ENCODE data around the gene CCNQ.

CCNQ gene

DNA sequence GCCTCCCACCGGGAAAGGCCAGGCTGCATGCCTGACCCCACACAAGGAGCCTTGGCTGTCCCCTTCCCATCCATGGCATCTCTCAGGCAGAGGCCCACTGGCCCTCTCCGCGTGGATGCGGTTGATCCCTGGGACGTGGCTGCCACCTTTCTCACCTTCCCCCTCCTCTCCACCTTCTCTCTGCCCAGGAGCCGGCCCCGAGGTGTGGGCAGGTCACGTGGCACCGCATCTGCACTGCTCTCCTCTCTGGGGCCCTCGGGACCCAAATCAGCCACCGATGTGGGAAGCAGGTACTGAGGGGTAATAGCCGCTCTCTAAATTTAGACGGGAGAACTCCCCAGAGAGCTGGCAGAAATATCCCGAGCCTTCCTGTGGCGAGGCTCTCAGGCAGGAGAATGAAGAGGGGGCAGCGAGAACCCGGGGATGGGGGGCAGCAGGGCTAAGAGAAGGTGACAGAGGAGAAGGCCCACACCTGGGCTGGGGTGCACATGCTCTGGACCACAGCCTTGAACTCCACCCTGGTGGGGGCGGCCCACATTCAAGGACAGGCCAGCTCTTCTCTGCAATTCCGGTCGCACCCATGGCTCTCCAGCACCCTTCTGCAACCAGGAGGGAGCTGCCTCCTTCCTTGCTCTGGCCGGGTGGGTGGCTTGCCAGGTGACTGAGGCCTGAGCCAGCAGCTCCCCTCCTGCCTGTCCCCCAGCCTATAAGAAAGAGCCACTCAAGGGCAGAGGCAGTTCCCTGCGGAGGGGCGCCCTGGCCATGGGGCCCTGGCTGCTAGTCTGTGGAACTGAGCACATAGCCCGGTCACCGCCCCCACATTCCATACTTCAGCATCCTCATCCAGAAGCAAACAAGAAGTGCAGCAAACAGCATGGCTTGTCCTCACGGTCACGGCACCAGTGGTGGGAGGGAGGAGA lies 38.4 kb upstream of the CCNQ start:
- in situ Hi-C loops (cut with MboI; ENCODE audit: low sequenced_read_pairs): no loop called here

DNA sequence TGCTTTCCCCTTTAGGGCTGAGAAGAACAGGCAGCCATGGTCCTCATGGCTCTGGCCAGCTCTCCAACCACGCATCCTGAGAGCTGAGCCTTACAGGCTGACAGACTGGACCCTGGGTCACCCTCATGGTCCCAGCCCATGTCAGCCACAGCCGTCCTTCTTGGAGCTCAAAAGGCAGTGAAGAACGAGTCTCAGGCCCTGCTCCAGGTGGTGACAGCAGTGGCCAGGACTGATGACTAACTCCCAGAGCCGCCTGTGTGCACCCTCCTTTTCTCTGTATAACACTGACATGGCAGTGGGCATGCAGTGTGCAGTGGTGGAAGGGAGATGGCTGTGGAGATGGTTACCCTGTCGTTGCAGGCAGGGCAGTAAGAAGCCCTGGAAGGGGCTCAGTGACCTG lies 37.8 kb upstream of the CCNQ start:
- in situ Hi-C loops (cut with MboI; ENCODE audit: low sequenced_read_pairs): no loop called here

DNA sequence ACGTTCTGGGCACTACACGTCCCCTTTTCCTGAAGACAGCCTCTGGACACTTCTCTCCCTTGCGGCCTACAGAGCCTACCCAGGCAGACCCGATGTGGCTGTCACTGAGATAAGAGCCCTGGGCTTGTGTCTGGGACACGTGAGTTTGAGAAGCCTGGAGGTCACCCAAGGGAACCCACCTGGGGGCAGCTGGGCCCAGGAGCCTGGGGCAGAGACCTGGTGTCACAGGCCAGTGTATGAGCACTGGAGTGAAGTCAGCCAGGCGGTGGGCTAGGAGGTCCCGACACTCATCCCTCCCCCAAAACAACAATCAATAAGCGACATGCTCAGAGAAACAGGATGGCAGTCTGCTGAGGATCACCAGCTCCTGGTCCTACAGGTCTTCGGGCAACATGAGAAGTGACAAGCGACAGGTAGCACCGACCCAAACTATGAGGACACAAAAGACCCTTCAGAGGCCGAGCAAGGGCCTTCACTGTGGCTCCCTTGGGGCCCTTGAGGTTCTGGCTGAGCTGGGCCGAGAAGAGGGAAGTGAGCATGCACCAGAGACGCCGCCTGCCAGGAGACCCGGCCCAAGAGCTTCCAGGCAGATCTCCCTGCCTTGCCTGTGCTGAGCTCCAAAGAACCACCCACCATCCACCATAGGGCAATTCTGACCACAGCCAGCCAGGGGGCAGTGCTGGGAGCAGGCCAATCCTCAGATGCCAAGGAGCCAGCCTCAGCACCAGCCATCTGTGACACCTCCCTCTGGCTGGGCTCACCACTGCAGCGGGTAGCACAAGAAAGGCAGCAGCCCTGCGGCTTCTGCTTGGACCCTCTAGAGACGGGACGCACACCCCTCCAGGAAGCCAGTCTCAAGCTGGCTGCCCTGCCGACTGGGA lies 37.1 kb upstream of the CCNQ start:
- in situ Hi-C loops (cut with MboI; ENCODE audit: low sequenced_read_pairs): no loop called here

DNA sequence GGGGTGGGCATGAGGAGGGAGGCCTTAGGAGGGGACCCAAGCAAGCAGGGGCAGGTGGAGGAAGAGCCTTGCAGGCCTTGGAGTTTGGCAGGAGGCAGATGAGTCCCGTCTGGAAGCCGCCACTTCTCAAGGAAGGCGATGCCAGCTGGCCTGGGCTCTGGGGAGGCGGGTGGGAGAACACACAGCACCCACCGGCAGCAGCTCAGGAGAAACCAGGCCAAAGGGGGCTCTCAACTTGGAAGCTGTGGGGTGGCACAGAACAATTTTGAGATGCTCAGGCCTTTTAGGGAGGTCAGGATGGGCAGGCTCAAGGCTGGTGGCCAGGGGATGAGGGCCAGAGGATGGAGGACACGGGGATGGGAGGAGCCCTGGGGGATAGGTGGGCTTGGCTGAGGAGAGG lies 36.4 kb upstream of the CCNQ start:
- in situ Hi-C loops (cut with MboI; ENCODE audit: low sequenced_read_pairs): no loop called here

DNA sequence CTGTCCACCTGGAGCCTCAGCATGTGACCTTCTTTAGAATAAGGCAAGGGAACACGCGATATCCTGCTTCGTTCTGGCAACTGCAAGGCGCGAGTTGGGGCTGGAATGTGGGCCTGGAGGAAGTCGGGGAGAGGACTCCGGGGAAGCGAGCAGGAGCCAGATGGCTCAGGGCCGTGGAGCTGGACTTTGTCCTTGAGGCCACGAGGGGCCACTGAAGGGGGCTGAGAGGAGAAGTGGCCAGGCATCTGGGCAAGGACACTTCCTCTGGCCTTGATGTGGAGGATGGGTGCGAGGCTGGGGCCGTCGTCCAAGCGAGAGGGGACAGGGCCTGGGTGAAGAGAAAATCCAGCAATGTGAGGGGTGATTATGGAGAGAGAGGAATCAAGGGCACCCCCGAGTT lies 35.9 kb upstream of the CCNQ start:
- in situ Hi-C loops (cut with MboI; ENCODE audit: low sequenced_read_pairs): no loop called here

DNA sequence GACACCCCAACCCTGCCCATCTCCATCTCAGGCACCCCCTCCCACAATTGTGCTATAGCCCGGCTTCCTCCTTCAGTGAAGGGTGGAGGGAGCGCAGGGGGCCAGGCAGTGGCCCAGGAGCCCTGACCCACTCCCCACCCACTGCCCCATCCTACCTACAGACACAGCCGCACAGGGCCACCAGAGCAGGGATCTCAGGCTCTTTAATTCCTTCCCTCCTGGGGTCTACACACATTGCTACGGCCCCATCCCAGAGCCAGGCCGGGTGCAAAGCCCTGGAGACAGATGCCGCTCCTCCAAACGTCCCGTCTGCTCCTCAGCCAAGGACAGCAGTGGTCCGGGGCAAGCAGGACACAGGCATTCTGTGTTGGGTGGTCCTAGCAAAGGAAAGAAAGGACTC lies 35.3 kb upstream of the CCNQ start:
- in situ Hi-C loops (cut with MboI; ENCODE audit: low sequenced_read_pairs): no loop called here

DNA sequence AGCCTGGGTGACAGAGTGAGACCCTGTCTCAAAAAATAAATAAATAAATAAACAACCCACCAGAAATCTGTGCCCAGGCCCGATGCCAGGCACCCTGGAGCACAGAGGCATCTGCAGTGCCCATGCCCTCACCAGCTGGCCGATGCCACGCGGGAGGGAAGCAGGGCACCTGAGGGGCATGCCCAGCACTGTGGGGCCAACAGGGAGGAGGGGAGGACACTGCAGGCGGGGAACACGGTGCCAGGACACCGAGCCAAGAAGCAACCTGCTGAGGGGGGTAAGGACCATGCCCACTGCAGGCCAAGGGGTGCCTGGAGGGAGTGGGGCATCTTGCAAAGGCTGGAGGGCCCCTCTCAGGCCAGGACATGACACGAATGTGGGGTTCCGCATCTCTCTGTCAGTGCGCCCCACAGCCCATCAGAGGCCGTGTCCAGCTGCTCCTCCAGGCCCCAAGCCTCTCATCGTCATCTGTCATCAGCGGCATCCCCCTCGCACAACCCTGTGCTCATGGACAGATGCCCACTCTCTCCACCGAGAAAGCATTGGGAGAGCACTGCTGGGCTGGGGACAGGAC lies 34.8 kb upstream of the CCNQ start:
- in situ Hi-C loops (cut with MboI; ENCODE audit: low sequenced_read_pairs): no loop called here

DNA sequence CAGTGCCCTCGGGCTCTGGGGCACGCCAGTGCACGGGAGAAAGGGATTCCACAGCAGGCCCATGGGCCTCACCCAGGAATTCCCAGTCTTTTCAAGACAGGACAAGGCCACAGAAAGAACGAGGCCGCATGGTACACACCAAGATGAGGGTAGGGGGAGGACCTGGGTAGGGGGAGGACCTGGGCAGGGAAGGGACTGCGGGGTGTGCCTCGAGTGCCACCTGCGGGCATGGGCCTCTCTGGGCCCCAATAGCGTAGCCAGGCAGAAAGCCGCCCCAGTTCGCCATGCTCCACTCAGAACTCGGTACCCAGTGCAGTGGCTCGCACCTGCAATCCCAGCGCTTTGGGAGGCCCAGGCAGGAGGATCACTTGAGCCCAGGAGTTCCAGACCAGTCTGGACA lies 34.1 kb upstream of the CCNQ start:
- in situ Hi-C loops (cut with MboI; ENCODE audit: low sequenced_read_pairs): no loop called here

DNA sequence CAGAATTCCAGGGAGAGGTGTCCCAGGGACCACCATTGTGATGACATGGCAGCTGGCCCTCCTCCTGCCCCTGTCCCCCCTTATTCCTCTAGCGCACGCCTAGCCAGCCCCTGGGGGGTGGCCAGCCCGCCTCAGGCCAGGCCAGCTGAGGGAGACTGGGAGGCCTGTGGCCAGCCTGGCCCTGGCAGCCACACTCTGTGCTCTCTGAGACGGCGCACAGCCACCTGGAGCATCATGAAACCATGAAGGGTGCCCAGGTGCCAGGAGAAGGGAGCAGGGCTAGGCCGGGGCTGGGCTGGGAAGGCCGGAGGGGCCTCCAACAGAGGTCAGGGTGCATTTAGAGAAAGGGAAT lies 33.6 kb upstream of the CCNQ start:
- in situ Hi-C loops (cut with MboI; ENCODE audit: low sequenced_read_pairs): no loop called here

DNA sequence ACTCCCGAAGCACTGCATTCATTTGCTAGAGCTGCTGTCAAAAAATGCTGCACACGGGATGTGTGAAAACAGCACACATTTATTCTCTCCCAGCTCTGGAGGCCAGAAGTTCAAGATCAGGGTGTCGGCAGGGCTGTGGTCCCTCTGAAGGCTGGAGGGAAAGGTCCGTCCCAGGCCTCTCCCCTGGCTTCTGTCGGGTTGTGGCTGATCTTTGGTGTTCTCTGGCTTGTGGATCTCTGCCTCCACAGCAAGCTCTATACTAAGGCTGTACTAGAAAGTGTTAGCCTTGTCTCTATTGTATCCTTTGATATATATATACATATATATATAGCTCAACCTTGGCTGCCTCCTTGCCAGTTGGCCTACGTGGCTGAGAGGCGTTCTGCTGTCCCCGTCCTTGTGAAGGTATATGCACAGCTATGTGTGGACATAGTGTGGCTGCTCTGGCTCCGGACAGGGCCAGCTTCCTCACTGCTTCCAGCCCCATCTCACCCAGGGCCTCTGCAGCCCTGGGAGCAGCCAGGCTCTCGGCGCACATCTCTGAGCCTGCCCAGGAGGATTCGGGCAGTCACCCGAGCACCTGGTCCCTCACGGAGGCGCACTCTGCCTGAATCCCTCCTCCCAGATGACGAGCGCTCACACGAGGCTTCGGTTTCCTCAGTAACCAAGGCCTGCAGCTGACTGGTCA lies 33.1 kb upstream of the CCNQ start:
- in situ Hi-C loops (cut with MboI; ENCODE audit: low sequenced_read_pairs): no loop called here

DNA sequence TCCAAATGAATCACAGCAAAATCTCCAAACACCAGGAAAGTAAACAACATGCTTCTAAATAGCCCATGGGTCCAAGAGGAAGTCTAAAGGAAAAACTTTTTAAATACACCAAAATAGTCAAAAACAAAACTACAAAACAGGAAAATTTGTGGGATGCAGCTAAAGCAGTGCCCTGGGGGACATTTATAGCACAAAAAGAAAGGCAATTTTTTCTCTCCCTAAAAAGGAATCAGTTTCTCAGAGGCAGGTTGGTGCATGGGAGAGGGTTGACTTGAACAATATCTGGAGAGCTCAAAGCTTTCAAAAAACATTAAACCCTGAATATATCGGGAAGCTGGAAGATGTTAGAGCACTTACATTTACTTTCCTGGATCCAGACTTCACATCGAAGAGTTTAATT lies 32.4 kb upstream of the CCNQ start:
- in situ Hi-C loops (cut with MboI; ENCODE audit: low sequenced_read_pairs): no loop called here

DNA sequence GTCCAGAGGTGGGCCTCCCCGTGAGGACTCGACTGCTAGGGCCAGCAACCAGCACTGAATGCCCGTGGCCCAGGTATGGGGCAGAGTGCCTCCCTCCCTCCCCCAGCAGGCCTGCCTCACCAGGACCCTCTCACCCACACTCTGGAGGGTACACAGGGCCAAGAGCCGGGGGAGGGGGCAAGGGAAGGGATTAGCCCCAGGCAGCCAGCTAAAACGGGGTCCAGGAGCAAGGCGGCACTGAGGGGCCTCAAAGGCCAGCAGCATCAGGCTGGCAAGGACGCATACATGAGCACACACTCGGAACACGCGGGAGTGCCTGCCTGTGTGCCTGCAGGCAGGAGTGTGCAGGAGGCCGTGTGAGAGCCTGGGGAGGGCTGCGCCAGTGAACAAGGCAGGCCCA lies 29.7 kb upstream of the CCNQ start:
- in situ Hi-C loops (cut with MboI; ENCODE audit: low sequenced_read_pairs): no loop called here

DNA sequence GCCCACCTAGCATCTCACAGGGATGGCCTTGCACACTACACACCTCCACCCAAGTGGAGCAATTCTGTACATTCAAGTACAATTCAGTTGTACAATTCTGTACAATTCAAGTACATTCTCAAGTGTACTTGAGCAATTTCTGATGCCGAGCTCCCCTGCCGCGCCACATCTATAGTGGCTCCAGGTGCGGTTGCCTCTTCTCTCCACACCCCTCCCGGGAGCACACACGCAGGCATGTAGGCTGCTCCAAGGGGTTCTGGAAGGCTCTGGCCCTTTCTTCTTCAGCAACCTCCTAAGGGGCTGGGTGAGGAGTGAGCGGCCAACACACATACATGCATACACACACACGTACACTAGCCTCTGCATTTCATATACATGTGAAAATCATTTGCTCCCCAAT lies 29.2 kb upstream of the CCNQ start:
- in situ Hi-C loops (cut with MboI; ENCODE audit: low sequenced_read_pairs): no loop called here

DNA sequence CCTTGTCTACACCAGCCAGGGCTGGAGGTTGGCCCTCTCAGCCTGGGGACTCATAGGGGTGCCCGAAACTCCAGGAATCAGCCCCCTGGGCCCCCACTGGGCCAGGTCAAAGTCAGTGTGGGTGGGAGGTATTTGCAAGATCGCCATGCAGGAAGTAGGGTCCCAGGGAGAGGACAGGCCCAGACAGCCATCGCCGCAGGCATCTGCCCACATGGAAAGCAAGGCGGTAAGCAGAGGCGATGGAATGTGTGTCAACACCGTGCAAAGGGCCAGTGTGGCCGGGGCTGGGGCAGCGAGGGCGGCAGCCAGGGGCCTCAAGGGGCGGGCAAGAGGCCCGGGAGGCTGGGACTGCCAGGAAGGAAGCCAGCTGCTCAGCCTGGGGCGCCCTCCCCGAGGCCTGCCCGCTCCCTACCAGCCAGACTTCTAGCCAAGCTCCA lies 28.8 kb upstream of the CCNQ start:
- in situ Hi-C loops (cut with MboI; ENCODE audit: low sequenced_read_pairs): no loop called here

DNA sequence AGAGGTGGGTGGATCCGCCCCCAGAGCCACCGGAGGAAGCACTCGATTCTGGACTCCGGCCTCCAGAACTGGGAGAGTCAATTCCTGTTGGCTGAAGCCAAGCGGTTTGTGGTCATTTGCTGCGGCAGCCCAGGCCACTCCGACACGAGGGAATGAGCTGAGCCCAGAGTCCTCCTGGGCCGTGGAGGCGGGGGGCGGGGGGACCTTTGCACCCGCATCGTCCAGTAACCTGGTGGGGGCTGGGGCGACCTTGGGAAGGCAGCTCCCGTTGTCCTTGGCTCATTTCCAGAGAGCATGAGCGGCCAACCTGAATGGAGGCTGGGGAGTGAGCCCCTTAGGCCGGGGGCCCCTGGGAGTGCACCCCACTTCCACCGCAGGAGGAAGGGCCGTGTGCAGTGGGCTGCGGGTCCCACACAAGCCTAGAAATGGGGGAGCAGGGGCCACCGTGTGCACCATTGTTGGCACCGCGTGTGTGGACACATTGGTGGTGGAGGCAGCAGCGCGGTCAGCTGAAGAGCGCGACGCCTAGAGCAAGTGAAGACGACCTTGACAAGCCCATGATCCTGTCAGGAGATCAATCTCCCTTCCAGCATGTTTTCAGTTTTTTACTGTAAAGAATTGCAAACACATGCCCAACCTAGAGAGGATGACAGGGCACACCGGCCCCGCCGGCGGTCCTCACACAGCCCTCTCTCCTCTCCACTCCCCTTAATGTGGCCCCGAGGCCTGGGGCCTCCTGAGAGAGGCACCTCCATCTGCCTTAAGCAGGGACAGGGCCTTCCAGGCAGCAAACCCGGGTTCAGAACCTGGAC lies 28.1 kb upstream of the CCNQ start:
- in situ Hi-C loops (cut with MboI; ENCODE audit: low sequenced_read_pairs): no loop called here

DNA sequence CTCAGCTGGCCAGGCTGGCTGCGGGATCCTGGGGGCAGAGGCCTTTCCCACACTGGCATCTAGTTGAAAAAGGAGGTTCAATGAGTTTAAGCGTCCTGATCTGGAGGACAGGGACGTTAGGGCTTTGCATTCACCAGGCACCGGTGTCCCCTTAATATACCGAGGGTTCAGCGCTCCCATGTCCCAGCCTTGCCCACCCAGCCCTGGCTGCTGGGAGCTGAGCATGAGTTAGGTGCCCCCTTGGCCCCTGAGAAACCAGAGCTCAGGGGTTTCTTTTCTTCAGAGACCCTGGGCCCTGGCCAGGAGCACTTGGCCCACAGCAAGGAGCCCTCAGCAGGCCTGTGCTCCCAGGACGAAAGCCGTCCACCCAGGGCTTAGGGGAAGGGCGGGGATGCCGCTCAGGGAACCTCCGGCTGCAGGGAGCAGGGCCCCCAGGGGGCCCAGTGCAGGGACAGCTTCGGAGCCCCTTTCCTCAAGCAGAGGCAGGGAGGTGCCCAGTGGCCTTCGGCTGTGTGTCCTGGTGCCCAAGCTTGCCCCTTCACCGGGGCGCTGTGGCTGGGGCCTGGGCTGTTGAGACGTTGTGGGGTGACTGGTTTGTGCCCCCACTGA lies 27.2 kb upstream of the CCNQ start:
- in situ Hi-C loops (cut with MboI; ENCODE audit: low sequenced_read_pairs): no loop called here

DNA sequence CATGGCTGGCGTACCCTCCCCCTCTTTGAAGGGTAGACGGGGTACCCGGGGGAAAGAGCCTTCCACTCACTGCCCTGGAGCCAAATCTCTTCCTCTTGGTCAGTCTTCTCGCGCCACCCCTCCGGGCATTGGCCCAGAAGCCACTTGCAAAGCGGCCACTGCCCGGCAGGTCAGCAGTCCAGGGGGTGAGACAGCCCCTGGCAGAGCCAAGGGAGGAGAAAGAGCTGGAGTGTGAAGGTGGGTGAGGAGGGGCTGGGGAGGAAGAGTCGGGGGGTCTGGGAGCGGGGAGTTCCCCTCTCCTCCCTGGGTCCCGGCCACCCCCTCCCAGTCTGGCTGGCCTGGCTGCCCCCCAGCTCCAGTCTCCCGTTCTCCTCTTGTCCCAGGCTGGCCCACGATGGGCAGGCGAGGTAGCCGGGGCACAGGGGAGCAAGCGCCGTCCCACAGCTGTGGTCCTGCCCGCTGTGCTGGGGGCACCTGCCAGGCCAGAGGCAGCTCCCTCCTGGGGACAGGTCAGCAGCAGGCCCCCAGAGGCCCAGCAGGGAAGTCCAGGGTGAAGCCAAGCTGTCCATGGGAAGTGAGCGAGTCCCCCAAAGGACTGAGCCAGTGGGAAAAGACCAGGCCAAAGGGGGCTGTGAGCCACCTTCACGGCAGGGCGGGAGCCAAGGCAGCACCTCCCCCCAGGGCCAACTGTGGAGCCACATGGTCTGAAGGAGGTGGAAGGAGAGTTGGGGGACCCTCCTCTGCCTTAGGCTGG lies 26.5 kb upstream of the CCNQ start:
- in situ Hi-C loops (cut with MboI; ENCODE audit: low sequenced_read_pairs): no loop called here

DNA sequence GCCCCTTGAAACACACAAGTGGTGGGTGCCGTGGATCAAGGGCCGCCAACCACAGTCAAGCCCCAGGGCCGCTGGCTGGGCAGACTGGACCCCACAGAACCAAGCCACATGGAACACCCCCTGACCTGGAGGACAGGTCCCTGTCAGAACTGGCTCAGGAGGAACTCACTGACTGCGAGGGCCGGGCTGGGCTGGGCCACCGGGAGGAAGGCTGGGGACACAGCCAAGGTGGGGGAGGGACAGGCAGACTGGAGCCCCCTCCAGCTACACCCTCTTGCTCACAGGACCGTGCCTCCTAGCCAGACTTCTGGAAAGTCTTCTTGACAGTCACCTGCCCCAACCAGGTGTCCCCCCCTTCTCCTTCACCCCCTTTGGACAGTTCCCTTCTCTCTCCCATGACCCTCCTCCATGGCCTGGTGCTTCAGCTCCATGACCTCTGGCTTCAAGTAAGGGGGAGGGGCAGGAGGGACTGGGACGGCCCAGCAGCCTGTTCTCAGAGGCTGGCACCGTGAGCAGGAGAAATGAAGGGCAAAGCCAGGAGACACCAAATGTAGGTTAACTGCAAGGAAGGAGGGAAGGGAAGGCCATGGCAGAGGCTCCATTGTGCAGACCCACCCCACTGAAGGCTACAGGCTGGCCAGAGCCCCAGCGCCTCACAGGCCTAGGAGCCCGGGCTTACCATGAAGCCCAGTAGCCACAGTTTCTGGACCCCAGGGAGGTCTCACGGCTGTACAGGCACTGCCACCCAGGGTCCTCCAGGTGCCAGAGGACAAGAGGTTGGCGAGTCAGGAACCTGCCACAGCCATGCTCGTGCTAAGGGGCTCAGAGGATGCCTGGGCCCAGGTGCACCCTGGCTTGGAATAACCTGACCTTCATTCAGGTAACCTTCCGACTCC lies 25.5 kb upstream of the CCNQ start:
- in situ Hi-C loops (cut with MboI; ENCODE audit: low sequenced_read_pairs): no loop called here

All from hTERT RPE-1 (cell line).